Brain microvascular endothelial cell (primary cell): Measurements from ENCODE around the gene COQ8A.
"Not testable (repeated sequence)": the region's sequence is repeated elsewhere in the genome, so short reads cannot be mapped to it uniquely, and the experiment has no call there.

ENCODE experiments used
- DNase-seq: peaks from one replicate; pipeline ENCODE4 v3.0.0-alpha.2; 2020
- H3K27ac ChIP-seq: fragments of 250-450 bp; sonication (Bioruptor Pico); 2 replicates; pipeline ENCODE4 v1.5.1; 2020; ENCODE audit warnings: mild to moderate bottlenecking, moderate library complexity
- H3K27me3 ChIP-seq: fragments of 250-450 bp; sonication (Bioruptor Pico); replicated peaks from 2 replicates; pipeline ENCODE4 v1.5.1; 2020; ENCODE audit warnings: mild to moderate bottlenecking
- H3K36me3 ChIP-seq: fragments of 250-450 bp; sonication (Bioruptor Pico); replicated peaks from 2 replicates; pipeline ENCODE4 v1.5.1; 2020; ENCODE audit warnings: mild to moderate bottlenecking
- H3K4me3 ChIP-seq: 2 replicates; pipeline ENCODE4 v1.5.1; 2011; ENCODE audit warnings: low read depth, mild to moderate bottlenecking, control low read depth, low read length, moderate library complexity
- CTCF ChIP-seq: IDR thresholded peaks from 2 replicates; pipeline ENCODE4 v1.5.1; 2011; ENCODE audit warnings: low read depth, mild to moderate bottlenecking, moderate library complexity, low read length, control low read depth, inconsistent platforms; ENCODE audit errors: missing control alignments
- in situ Hi-C: cut with HindIII; loops from 2 replicates; pipeline ENCODE4 v1.10.0; 2017; ENCODE audit warnings: low sequenced_read_pairs, low pct_ligation_motif_present

Gene COQ8A

GRCh38 chr1:226915672-226915995 lies 24.5 kb upstream of the COQ8A start:
- DNase-seq: no peak

GRCh38 chr1:226916497-226916896 lies 23.6 kb upstream of the COQ8A start:
- in situ Hi-C loops: no loop called here

More at GRCh38 chr1:226915672-226915995, 24.5 kb upstream of the COQ8A start:
- TF ChIP-seq CTCF: no peak
- in situ Hi-C loops: no loop called here
- H3K36me3 ChIP-seq: no peaks in the 10 kb centered on the region
- H3K27me3 ChIP-seq: no peaks in the 10 kb centered on the region
- no peak overlapping the region for H3K27ac ChIP-seq
- no peak overlapping the region for H3K4me3 ChIP-seq

GRCh38 chr1:226919587-226919986 lies 20.5 kb upstream of the COQ8A start:
- TF ChIP-seq CTCF: no peak
- H3K4me3 ChIP-seq: no peak overlapping the region
- no peaks in the 10 kb centered on the region for H3K27me3 ChIP-seq
- H3K27ac ChIP-seq: no peak overlapping the region
- in situ Hi-C loops: no loop called here
- no peaks in the 10 kb centered on the region for H3K36me3 ChIP-seq
- no peak for DNase-seq

More at GRCh38 chr1:226916497-226916896, 23.6 kb upstream of the COQ8A start:
- Histone ChIP-seq H3K27me3 (no peaks in the 10 kb centered on the region), H3K4me3 (no peak overlapping the region), H3K27ac (no peak overlapping the region), H3K36me3 (no peaks in the 10 kb centered on the region)
- no peak for TF ChIP-seq CTCF
- DNase-seq: no peak

- no peak for TF ChIP-seq CTCF
- no peak for DNase-seq
- H3K36me3 ChIP-seq: no peaks in the 10 kb centered on the region
- in situ Hi-C loops: no loop called here
- no peaks in the 10 kb centered on the region for H3K27me3 ChIP-seq
- H3K27ac ChIP-seq: no peak overlapping the region
- H3K4me3 ChIP-seq: no peak overlapping the region
Measured at GRCh38 chr1:226919995-226920394, 20.1 kb upstream of the COQ8A start.

GRCh38 chr1:226920446-226920894 lies 19.6 kb upstream of the COQ8A start:
- no peaks in the 10 kb centered on the region for H3K27me3 ChIP-seq
- TF ChIP-seq CTCF: no peak
- in situ Hi-C loops: no loop called here
- H3K4me3 ChIP-seq: no peak overlapping the region
- H3K27ac ChIP-seq: no peak overlapping the region
- DNase-seq: no peak
- no peaks in the 10 kb centered on the region for H3K36me3 ChIP-seq

GRCh38 chr1:226921504-226921903 lies 18.6 kb upstream of the COQ8A start:
- Histone ChIP-seq H3K27ac (no peak overlapping the region), H3K4me3 (no peak overlapping the region), H3K27me3 (no peaks in the 10 kb centered on the region), H3K36me3 (no peaks in the 10 kb centered on the region)
- no peak for DNase-seq
- in situ Hi-C loops: no loop called here
- TF ChIP-seq CTCF: no peak

- H3K27ac ChIP-seq, H3K36me3 ChIP-seq, H3K27me3 ChIP-seq, in situ Hi-C loops, DNase-seq, H3K4me3 ChIP-seq: not testable (repeated sequence)
Measured at GRCh38 chr1:226929260-226930111, 10.6 kb upstream of the COQ8A start.
